Epidermal melanocyte (primary cell): Measurements from ENCODE around the gene NDUFAF8.

Experiments
- DNase-seq: peaks from one replicate; pipeline ENCODE4 v3.0.0; 2011; ENCODE audit warnings: low spot score; ENCODE audit not compliant: insufficient read length

Gene NDUFAF8

GRCh38 chr17:81251709-81252301, 12.7 kb downstream of the NDUFAF8 start:
- DNase-seq, result no peak

GRCh38 chr17:81252326-81252986, 13.3 kb downstream of the NDUFAF8 start:
- DNase-seq, result no peak

- no peak for DNase-seq
These were observed 13.8 kb downstream of the NDUFAF8 start for GRCh38 chr17:81252987-81253329.

GRCh38 chr17:81253358-81254131, 14.4 kb downstream of the NDUFAF8 start:
- DNase-seq, result peak; percentile 72

GRCh38 chr17:81254955-81255717, 16.0 kb downstream of the NDUFAF8 start:
- peak; percentile 82 for DNase-seq

GRCh38 chr17:81256616-81257015, 17.5 kb downstream of the NDUFAF8 start:
- no peak for DNase-seq

GRCh38 chr17:81257533-81257932, 18.4 kb downstream of the NDUFAF8 start:
- no peak for DNase-seq

- no peak for DNase-seq
These were observed 19.2 kb downstream of the NDUFAF8 start for GRCh38 chr17:81258292-81258691.

GRCh38 chr17:81259058-81259605, 20.0 kb downstream of the NDUFAF8 start:
- no peak for DNase-seq

- no peak for DNase-seq
These were observed 21.1 kb downstream of the NDUFAF8 start for GRCh38 chr17:81260171-81260570.

GRCh38 chr17:81260641-81261040, 21.5 kb downstream of the NDUFAF8 start:
- DNase-seq, result no peak

- DNase-seq, result no peak
These were observed 22.0 kb downstream of the NDUFAF8 start for GRCh38 chr17:81261096-81261495.

- DNase-seq, result no peak
These were observed 22.6 kb downstream of the NDUFAF8 start for GRCh38 chr17:81261582-81262336.

- no peak for DNase-seq
These were observed 24.5 kb downstream of the NDUFAF8 start for GRCh38 chr17:81263371-81264181.

GRCh38 chr17:81264640-81265039, 25.5 kb downstream of the NDUFAF8 start:
- DNase-seq, result no peak

GRCh38 chr17:81265576-81265975, 26.5 kb downstream of the NDUFAF8 start:
- DNase-seq, result no peak

GRCh38 chr17:81267390-81268067, 28.4 kb downstream of the NDUFAF8 start:
- DNase-seq, result no peak

- no peak for DNase-seq
These were observed 31.2 kb downstream of the NDUFAF8 start for GRCh38 chr17:81270279-81270678.

- DNase-seq, result no peak
These were observed 32.1 kb downstream of the NDUFAF8 start for GRCh38 chr17:81271226-81271625.
